HCT116 (cell line): ENCODE measurements around the gene HSPB3. TPM values are rescaled to one million over a fixed set of nuclear protein-coding genes. Genes with fewer than 3 reads are reported as not detected.

Experiments
- ATAC-seq: fragments of 200-7000 bp; cut with Tn5 transposase; 2 replicates; pipeline ENCODE4 v1.9.1; 2020; ENCODE audit warnings: mild to moderate bottlenecking, moderate library complexity
- BruUV-seq: library from RNA; stranded (reverse); fragments of 400-500 nt; replicated peaks from 2 replicates; lab custom pipeline; 2021; lab: Mats Ljungman, UMichigan
- CTCF ChIA-PET: fragments of 300-600 bp; sonication (Branson Sonifier 250); formaldehyde crosslinking; loops from one replicate; lab custom pipeline; 2021; ENCODE audit warnings: antibody characterized with exemption; lab: Charles Lee
- POLR2A ChIA-PET: fragments of 300-600, 350-600 bp; sonication (Branson Sonifier 250); formaldehyde crosslinking; loops from one replicate; lab custom pipeline; 2021; ENCODE audit warnings: antibody characterized with exemption; lab: Charles Lee
- RAD21 ChIA-PET, 2 experiments: fragments of 300-600 bp; sonication (Branson Sonifier 250); formaldehyde crosslinking; loops; one replicate each; lab custom pipeline; 2023; ENCODE audit warnings: low total read pairs in 2 of 2; ENCODE audit not compliant: uncharacterized antibody in 2 of 2, unreplicated experiment in 2 of 2, low non-redundant PET in 1 of 2; lab: Charles Lee
- DNase-seq: peaks from one replicate; pipeline ENCODE4 v3.0.0-alpha.2; 2010; ENCODE audit warnings: low read depth, low spot score
- H2AFZ ChIP-seq: fragments of 200-600 bp; shearing (Covaris generic), sonication (generic); 2 replicates; pipeline ENCODE4 v1.6.1; 2017; ENCODE audit warnings: low read depth, mixed run types, mixed read lengths, antibody characterized with exemption, low read length; ENCODE audit not compliant: poor library complexity, severe bottlenecking
- H3K27ac ChIP-seq: 2 replicates; pipeline ENCODE4 v1.5.1; 2012; ENCODE audit warnings: low read depth, low read length
- H3K27me3 ChIP-seq: fragments of 200-600 bp; sonication (generic); 2 replicates; pipeline ENCODE4 v1.6.1; 2016; ENCODE audit warnings: mixed run types, low read length, mixed read lengths; ENCODE audit not compliant: insufficient read depth
- H3K36me3 ChIP-seq, 2 experiments: fragments of 200-500 bp in 1 of 2; fragments of 200-600 bp in 1 of 2; sonication (Bioruptor generic) in 1 of 2; sonication (generic) in 1 of 2; 2 replicates each; pipeline versions ENCODE4 v1.5.1 to v1.6.1; 2014 to 2016; ENCODE audit warnings: low read length in 2 of 2, inconsistent platforms in 1 of 2, mixed read lengths in 1 of 2, mixed run types in 1 of 2; ENCODE audit not compliant: insufficient read depth in 2 of 2, control insufficient read depth in 1 of 2
- H3K4me1 ChIP-seq, 2 experiments: fragments of 200-600 bp in 1 of 2; sonication (generic) in 1 of 2; 2 replicates each; pipeline versions ENCODE4 v1.5.1 to v1.6.1; 2012 to 2017; ENCODE audit warnings: low read length in 2 of 2, inconsistent platforms in 1 of 2, mild to moderate bottlenecking in 1 of 2, mixed read lengths in 1 of 2, mixed run types in 1 of 2, moderate library complexity in 1 of 2; ENCODE audit not compliant: insufficient read depth in 2 of 2, control insufficient read depth in 1 of 2
- H3K4me2 ChIP-seq: fragments of 200-600 bp; sonication (generic); 2 replicates; pipeline ENCODE4 v1.6.1; 2017; ENCODE audit warnings: mixed run types, low read length, mixed read lengths
- H3K4me3 ChIP-seq, 2 experiments: fragments of 200-600 bp in 1 of 2; sonication (generic) in 1 of 2; replicated peaks in 1 of 2; 2 replicates each; pipeline ENCODE4 v1.5.1; 2011 to 2016; ENCODE audit warnings: low read length in 2 of 2, control low read depth in 1 of 2, low read depth in 1 of 2, mild to moderate bottlenecking in 1 of 2, mixed read lengths in 1 of 2, mixed run types in 1 of 2
- H3K79me2 ChIP-seq: fragments of 200-600 bp; sonication (generic); 2 replicates; pipeline ENCODE4 v1.6.1; 2017; ENCODE audit warnings: mild to moderate bottlenecking, mixed run types, low read length, moderate library complexity, mixed read lengths; ENCODE audit not compliant: insufficient read depth
- H3K9ac ChIP-seq: fragments of 200-600 bp; sonication (generic); 2 replicates; pipeline ENCODE4 v1.6.1; 2016; ENCODE audit warnings: low read length, mixed read lengths
- H3K9me2 ChIP-seq: fragments of 200-600 bp; sonication (generic), shearing (Covaris generic); 2 replicates; pipeline ENCODE4 v1.6.1; 2017; ENCODE audit warnings: mixed run types, mild to moderate bottlenecking, moderate library complexity; ENCODE audit not compliant: insufficient read depth
- H3K9me3 ChIP-seq, 2 experiments: fragments of 200-500 bp in 1 of 2; fragments of 200-600 bp in 1 of 2; sonication (Bioruptor generic) in 1 of 2; sonication (generic) in 1 of 2; 2 replicates each; pipeline ENCODE4 v1.6.1; 2014 to 2017; ENCODE audit warnings: low read length in 2 of 2, mixed read lengths in 2 of 2, inconsistent platforms in 1 of 2, low read depth in 1 of 2, mild to moderate bottlenecking in 1 of 2, mixed run types in 1 of 2, moderate library complexity in 1 of 2; ENCODE audit not compliant: control insufficient read depth in 1 of 2, insufficient read depth in 1 of 2
- H4K20me1 ChIP-seq: fragments of 200-600 bp; sonication (generic), shearing (Covaris generic); 2 replicates; pipeline ENCODE4 v1.6.1; 2017; ENCODE audit warnings: mixed run types, mild to moderate bottlenecking, moderate library complexity; ENCODE audit not compliant: insufficient read depth
- ATF3 ChIP-seq: IDR thresholded peaks from 2 replicates; pipeline ENCODE4 v1.6.1; 2012
- CBX3 ChIP-seq: IDR thresholded peaks from 2 replicates; pipeline ENCODE4 v1.6.1; 2012; ENCODE audit warnings: low read depth
- CTCF ChIP-seq, 3 experiments: fragments of 200-600 bp in 1 of 3; sonication (generic) in 1 of 3; IDR thresholded peaks in 2 of 3; conservative IDR thresholded peaks in 1 of 3; 2 replicates each; pipeline ENCODE4 v1.5.1; 2012 to 2017; ENCODE audit warnings: low read depth in 2 of 3, low read length in 2 of 3, antibody characterized with exemption in 1 of 3, borderline replicate concordance in 1 of 3, control low read depth in 1 of 3, mild to moderate bottlenecking in 1 of 3, mixed read lengths in 1 of 3, mixed run types in 1 of 3, moderate library complexity in 1 of 3; ENCODE audit not compliant: insufficient read depth in 1 of 3
- EGR1 ChIP-seq: IDR thresholded peaks from 2 replicates; pipeline ENCODE4 v1.6.1; 2012; ENCODE audit warnings: low read depth
- ELF1 ChIP-seq: IDR thresholded peaks from 2 replicates; pipeline ENCODE4 v1.6.1; 2012; ENCODE audit warnings: low read depth, borderline replicate concordance
- FOSL1 ChIP-seq: IDR thresholded peaks from 2 replicates; pipeline ENCODE4 v1.6.1; 2012; ENCODE audit warnings: low read depth
- JUND ChIP-seq: IDR thresholded peaks from 2 replicates; pipeline ENCODE4 v1.6.1; 2012
- MAX ChIP-seq: IDR thresholded peaks from 2 replicates; pipeline ENCODE4 v1.6.1; 2012
- POLR2A ChIP-seq: IDR thresholded peaks from 2 replicates; pipeline ENCODE4 v1.7.0; 2011; ENCODE audit warnings: borderline replicate concordance; ENCODE audit not compliant: insufficient read depth, insufficient read length; ENCODE audit errors: extremely low read depth
- POLR2AphosphoS5 ChIP-seq: IDR thresholded peaks from 2 replicates; pipeline ENCODE4 v1.6.1; 2011; ENCODE audit warnings: mild to moderate bottlenecking, low read depth, low read length, moderate library complexity
- REST ChIP-seq: IDR thresholded peaks from 2 replicates; pipeline ENCODE4 v1.6.1; 2012; ENCODE audit warnings: low read depth
- SIN3A ChIP-seq: IDR thresholded peaks from 2 replicates; pipeline ENCODE4 v1.6.1; 2012; ENCODE audit warnings: low read depth
- SP1 ChIP-seq: IDR thresholded peaks from 2 replicates; pipeline ENCODE4 v1.6.1; 2012; ENCODE audit warnings: low read depth
- SRF ChIP-seq: IDR thresholded peaks from 2 replicates; pipeline ENCODE4 v1.6.1; 2012; ENCODE audit warnings: low read depth
- TCF7L2 ChIP-seq: IDR thresholded peaks from 2 replicates; pipeline ENCODE4 v1.7.0; 2011; ENCODE audit warnings: borderline replicate concordance, inconsistent platforms; ENCODE audit not compliant: insufficient read depth, insufficient read length; ENCODE audit errors: extremely low read depth
- YY1 ChIP-seq: IDR thresholded peaks from 2 replicates; pipeline ENCODE4 v1.6.1; 2011; ENCODE audit warnings: low read length, low read depth, moderate library complexity, mild to moderate bottlenecking; ENCODE audit not compliant: insufficient replicate concordance; ENCODE audit errors: extremely low read depth
- ZBTB33 ChIP-seq: IDR thresholded peaks from 2 replicates; pipeline ENCODE4 v1.6.1; 2011; ENCODE audit warnings: mild to moderate bottlenecking, low read length, moderate library complexity; ENCODE audit not compliant: insufficient replicate concordance; ENCODE audit errors: extremely low read depth
- ZFX ChIP-seq: fragments of 450-650 bp; IDR thresholded peaks from 2 replicates; pipeline ENCODE4 v1.6.1; 2017
- intact Hi-C: fragments of 100-400 bp; cut with micrococcal nuclease; formaldehyde crosslinking; loops from 2 replicates; pipeline ENCODE4 v1.10.0; 2022
- total RNA-seq: library from RNA; stranded (reverse); gene quantifications from one replicate; pipeline ENCODE4 v1.2.1, GENCODE V29; 2021; ENCODE audit not compliant: unreplicated experiment

The HSPB3 gene
- total RNA-seq, 1 experiment from 2014 or later, result not detected

GRCh38 chr5:54484219-54484894 lies 28.9 kb downstream of the HSPB3 start:
- H3K4me3 ChIP-seq, result no peak overlapping the region
- H3K9me2 ChIP-seq, result no peaks in the 10 kb centered on the region
- BruUV-seq, result no TSS peak
- H3K9ac ChIP-seq, result no peak overlapping the region
- no peaks in the 10 kb centered on the region for H3K79me2 ChIP-seq
- intact Hi-C loops, result no loop called here
- H3K27me3 ChIP-seq, result no peaks in the 10 kb centered on the region
- H2AFZ ChIP-seq, result no peak overlapping the region
- no peaks in the 10 kb centered on the region for H3K9me3 ChIP-seq
- RAD21 ChIA-PET, result no interaction called here
- no peak overlapping the region for H3K27ac ChIP-seq
- no peaks in the 10 kb centered on the region for H3K4me1 ChIP-seq
- TF ChIP-seq EGR1, result no peak
- no peak for TF ChIP-seq CBX3
- no peak for TF ChIP-seq POLR2AphosphoS5
- TF ChIP-seq ATF3, result no peak
- no peak for TF ChIP-seq MAX
- TF ChIP-seq TCF7L2, result no peak
- TF ChIP-seq SP1, result no peak
- no peak for TF ChIP-seq POLR2A
- TF ChIP-seq REST, result no peak
- no peak for TF ChIP-seq JUND
- no peak for TF ChIP-seq ZFX
- no peak for TF ChIP-seq SRF
- no peak for TF ChIP-seq SIN3A
- TF ChIP-seq FOSL1, result no peak
- TF ChIP-seq ZBTB33, result no peak
- no peak for TF ChIP-seq ELF1
- no peak for TF ChIP-seq YY1
- TF ChIP-seq CTCF (IDR thresholded peaks at IDR 0.05 in 2 of 3, conservative IDR thresholded peaks at IDR 0.05 in 1 of 3; ENCODE audit: borderline replicate concordance in 1 of 3, insufficient read depth in 1 of 3, low read depth in 2 of 3, low read length in 2 of 3), result no peak
- no peaks in the 10 kb centered on the region for H4K20me1 ChIP-seq
- no peak overlapping the region for H3K4me2 ChIP-seq
- CTCF ChIA-PET, result no interaction called here
- DNase-seq, result no peak
- ATAC-seq, result no peak
- POLR2A ChIA-PET, result no interaction called here
- H3K36me3 ChIP-seq, result no peaks in the 10 kb centered on the region
